ENCODE measurements around the gene SPTB. TPM values are rescaled to one million over a fixed set of nuclear protein-coding genes. Genes with fewer than 3 reads are reported as not detected.
A peak's percentile ranks its signal among the peaks of the same experiment; 100 is the strongest.

SPTB gene
- total and polyA plus RNA-seq, 9 of the 15 experiments (the other 6 are each of a cell fraction or from before 2014, with no cell fraction given), result 0.21 to 45.9 (median 11.7) TPM

DNA sequence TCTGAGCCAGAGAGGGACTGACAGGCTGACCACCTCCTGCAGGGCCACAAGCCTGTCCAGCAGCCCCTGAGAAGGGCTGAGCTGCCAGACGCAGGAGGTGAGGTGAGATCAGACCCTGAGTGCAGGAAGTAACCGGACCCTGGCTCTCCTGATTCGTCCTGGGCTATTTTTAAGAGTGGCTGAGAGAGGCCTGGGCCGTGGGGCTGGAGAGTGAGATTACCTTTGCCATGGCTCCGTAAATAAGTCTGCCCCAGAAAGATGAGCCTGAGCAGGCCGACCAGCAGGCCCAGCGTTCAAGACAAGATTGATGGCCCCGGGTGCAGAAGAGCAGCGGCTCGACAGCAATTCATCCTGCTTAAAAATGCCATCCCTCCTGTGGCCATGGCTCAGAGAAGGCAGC lies 54.2 kb downstream of the SPTB start (continued):
- TF ChIP-seq, protein P1, sequence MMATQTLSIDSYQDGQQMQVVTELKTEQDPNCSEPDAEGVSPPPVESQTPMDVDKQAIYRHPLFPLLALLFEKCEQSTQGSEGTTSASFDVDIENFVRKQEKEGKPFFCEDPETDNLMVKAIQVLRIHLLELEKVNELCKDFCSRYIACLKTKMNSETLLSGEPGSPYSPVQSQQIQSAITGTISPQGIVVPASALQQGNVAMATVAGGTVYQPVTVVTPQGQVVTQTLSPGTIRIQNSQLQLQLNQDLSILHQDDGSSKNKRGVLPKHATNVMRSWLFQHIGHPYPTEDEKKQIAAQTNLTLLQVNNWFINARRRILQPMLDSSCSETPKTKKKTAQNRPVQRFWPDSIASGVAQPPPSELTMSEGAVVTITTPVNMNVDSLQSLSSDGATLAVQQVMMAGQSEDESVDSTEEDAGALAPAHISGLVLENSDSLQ (IDR thresholded peaks at IDR 0.05), result peak; percentile 49; the same call in 1 of the 2 replicates
- peak; percentile 64 for TF ChIP-seq CBFA2T3 (IDR thresholded peaks at IDR 0.05)

DNA sequence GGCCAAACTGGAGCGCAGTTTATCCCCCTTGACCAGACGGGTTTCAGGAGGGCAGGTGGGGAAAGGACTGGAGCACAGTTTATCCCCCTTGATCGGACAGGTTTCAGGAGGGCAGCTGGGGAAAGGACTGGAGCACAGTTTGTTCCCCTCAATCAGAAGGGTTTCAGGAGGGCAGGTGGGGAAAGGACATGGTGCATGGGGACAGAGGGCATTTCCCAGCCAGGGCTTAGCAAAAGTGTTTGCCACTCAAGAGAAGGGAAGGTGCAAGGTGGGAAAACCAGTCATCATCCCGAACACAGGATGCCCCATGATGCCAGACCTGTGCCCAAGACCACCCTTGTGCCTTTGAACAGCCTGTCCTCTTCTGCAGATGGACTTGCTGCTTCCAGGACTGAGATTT lies 54.7 kb downstream of the SPTB start:
- Histone ChIP-seq H3K4me1 (replicated peaks in 1 of 2; ENCODE audit: control insufficient read depth in 2 of 2, insufficient read depth in 2 of 2, low read length in 2 of 2) (peaks cover 27 to 48% of the 10 kb centered on the region in 2 experiments; a peak in 4 of 5 replicates), H3K9me3 (replicated peaks; ENCODE audit: control insufficient read depth, insufficient read depth, low read depth, low read length) (no peaks in the 10 kb centered on the region), H3K9me1 (ENCODE audit: control insufficient read depth, insufficient read depth, low read length) (peaks cover 3% of the 10 kb centered on the region), H4K20me1 (replicated peaks; ENCODE audit: control insufficient read depth, insufficient read depth, low read length) (peaks cover 15% of the 10 kb centered on the region; the same call in 1 of the 2 replicates), H3K4me3 (no peak overlapping the region), H3K36me3 (ENCODE audit: control insufficient read depth, insufficient read depth, low read length) (peaks cover 28% of the 10 kb centered on the region; the same call in 2 of the 3 replicates), H3K27ac (ENCODE audit: extremely low read depth, low read depth, low read length) (no peak overlapping the region), H3K9ac (ENCODE audit: insufficient read depth in 1 of 2, low read depth in 2 of 2, low read length in 2 of 2) (peak overlapping the region in 1 of 2 experiments; percentile 19; a peak in 1 of 4 replicates), H3K79me2 (ENCODE audit: control insufficient read depth, insufficient read depth, low read length) (peaks cover 64% of the 10 kb centered on the region), H2AFZ (ENCODE audit: low read depth, low read length) (no peak overlapping the region), H3K4me2 (ENCODE audit: insufficient read depth, low read length) (no peak overlapping the region), H3K27me3 (ENCODE audit: control insufficient read depth in 2 of 2, insufficient read depth in 2 of 2, low read length in 2 of 2) (no peaks in the 10 kb centered on the region)
- ATAC-seq (no peak), FAIRE-seq (no peak), DNase-seq (ENCODE audit: extremely low read depth in 1 of 4, low spot score in 3 of 4) (no peak)
- TF ChIP-seq SAFB (IDR thresholded peaks at IDR 0.05; ENCODE audit: borderline replicate concordance, low read depth, low read length), result no peak
- TF ChIP-seq ARNT (IDR thresholded peaks at IDR 0.05), result no peak
- TF ChIP-seq SMAD1 (IDR thresholded peaks at IDR 0.05; ENCODE audit: low read depth, low read length, partially characterized antibody), result no peak
- no peak for TF ChIP-seq SMARCB1 (IDR thresholded peaks at IDR 0.05; ENCODE audit: insufficient read length, low read depth)
- TF ChIP-seq, protein P2, sequence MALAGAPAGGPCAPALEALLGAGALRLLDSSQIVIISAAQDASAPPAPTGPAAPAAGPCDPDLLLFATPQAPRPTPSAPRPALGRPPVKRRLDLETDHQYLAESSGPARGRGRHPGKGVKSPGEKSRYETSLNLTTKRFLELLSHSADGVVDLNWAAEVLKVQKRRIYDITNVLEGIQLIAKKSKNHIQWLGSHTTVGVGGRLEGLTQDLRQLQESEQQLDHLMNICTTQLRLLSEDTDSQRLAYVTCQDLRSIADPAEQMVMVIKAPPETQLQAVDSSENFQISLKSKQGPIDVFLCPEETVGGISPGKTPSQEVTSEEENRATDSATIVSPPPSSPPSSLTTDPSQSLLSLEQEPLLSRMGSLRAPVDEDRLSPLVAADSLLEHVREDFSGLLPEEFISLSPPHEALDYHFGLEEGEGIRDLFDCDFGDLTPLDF (CRISPR knock-in tag; IDR thresholded peaks at IDR 0.05), result no peak
- no peak for TF ChIP-seq HEY1 (CRISPR knock-in tag; IDR thresholded peaks at IDR 0.05; ENCODE audit: borderline replicate concordance)
- TF ChIP-seq ZNF436 (CRISPR knock-in tag; IDR thresholded peaks at IDR 0.05), result no peak
- TF ChIP-seq SPI1 (IDR thresholded peaks at IDR 0.05; ENCODE audit: borderline replicate concordance, low read depth, low read length), result no peak
- TF ChIP-seq MCM7 (IDR thresholded peaks at IDR 0.05), result no peak
- intact Hi-C loops (cut with micrococcal nuclease), result loop anchor here (2.0 kb wide), 1 partner anchor 54 kb away; the partner anchor contains the start of gene SPTB
- in situ Hi-C loops (cut with MboI), result no loop called here
- ChIA-PET CTCF (ENCODE audit: low intra/inter-chr PET ratio) (no interaction called here), POLR2A (interaction anchor here (1.5 kb wide), 1 partner anchor 21 kb away, joined by 3 read pairs; no protein-coding TSS in a partner anchor)
- BruUV-seq (replicated peaks), result no TSS peak
- WGBS (ENCODE audit: insufficient coverage, low coverage, missing lambda C conversion rate), result 80% methylated on average over 4 of the region's 4 CpGs

Measured in K562 (cell line).